ENCODE measurements around the gene TAF4. TPM values are rescaled to one million over a fixed set of nuclear protein-coding genes. Genes with fewer than 3 reads are reported as not detected.
A peak's percentile ranks its signal among the peaks of the same experiment; 100 is the strongest.

Gene TAF4
- total RNA-seq, 1 experiment from 2014 or later, result 21.0 TPM

DNA sequence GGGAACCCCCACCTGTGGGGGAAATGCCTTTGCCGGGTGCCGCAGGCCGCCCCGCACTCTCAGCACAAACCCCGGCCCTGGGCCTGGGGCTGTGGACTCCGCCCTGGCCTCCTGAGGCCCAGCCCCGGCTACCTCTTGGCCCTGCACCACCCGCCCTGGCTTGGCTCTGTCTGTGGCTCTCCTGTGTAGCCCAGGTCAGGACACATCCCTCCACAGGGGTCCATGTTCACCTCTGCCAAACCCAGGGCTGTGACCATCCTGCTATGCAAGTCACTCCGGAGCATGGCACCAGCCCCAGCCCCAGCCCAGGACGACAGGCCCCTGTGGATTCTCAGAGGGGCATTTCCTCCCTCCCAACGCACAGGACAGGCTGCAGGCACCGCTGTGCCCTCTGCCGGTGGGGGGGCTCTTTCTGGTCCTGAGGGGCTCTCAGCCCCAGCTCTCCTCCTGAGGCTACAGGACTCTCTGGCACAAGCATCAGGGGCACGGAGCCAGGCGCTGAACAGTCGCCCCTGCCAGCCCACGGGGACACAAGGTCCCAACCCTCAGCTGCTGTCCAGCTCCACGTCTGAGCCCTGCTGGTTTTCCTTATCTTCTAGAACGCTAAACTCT is 45.7 kb downstream of the TAF4 start:
- TF ChIP-seq SIN3A (IDR thresholded peaks at IDR 0.05; ENCODE audit: borderline replicate concordance, insufficient read depth, low read depth, low read length) (no peak), TCF7L2 (IDR thresholded peaks at IDR 0.05; ENCODE audit: low read depth, low read length) (no peak), POLR2AphosphoS5 (IDR thresholded peaks at IDR 0.05; ENCODE audit: low read depth, low read length) (no peak)
- TF ChIP-seq, protein P1, sequence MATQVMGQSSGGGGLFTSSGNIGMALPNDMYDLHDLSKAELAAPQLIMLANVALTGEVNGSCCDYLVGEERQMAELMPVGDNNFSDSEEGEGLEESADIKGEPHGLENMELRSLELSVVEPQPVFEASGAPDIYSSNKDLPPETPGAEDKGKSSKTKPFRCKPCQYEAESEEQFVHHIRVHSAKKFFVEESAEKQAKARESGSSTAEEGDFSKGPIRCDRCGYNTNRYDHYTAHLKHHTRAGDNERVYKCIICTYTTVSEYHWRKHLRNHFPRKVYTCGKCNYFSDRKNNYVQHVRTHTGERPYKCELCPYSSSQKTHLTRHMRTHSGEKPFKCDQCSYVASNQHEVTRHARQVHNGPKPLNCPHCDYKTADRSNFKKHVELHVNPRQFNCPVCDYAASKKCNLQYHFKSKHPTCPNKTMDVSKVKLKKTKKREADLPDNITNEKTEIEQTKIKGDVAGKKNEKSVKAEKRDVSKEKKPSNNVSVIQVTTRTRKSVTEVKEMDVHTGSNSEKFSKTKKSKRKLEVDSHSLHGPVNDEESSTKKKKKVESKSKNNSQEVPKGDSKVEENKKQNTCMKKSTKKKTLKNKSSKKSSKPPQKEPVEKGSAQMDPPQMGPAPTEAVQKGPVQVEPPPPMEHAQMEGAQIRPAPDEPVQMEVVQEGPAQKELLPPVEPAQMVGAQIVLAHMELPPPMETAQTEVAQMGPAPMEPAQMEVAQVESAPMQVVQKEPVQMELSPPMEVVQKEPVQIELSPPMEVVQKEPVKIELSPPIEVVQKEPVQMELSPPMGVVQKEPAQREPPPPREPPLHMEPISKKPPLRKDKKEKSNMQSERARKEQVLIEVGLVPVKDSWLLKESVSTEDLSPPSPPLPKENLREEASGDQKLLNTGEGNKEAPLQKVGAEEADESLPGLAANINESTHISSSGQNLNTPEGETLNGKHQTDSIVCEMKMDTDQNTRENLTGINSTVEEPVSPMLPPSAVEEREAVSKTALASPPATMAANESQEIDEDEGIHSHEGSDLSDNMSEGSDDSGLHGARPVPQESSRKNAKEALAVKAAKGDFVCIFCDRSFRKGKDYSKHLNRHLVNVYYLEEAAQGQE (IDR thresholded peaks at IDR 0.05; ENCODE audit: insufficient read depth in 1 of 2, low read depth in 2 of 2, low read length in 1 of 2), result no peak
- TF ChIP-seq, protein P2, sequence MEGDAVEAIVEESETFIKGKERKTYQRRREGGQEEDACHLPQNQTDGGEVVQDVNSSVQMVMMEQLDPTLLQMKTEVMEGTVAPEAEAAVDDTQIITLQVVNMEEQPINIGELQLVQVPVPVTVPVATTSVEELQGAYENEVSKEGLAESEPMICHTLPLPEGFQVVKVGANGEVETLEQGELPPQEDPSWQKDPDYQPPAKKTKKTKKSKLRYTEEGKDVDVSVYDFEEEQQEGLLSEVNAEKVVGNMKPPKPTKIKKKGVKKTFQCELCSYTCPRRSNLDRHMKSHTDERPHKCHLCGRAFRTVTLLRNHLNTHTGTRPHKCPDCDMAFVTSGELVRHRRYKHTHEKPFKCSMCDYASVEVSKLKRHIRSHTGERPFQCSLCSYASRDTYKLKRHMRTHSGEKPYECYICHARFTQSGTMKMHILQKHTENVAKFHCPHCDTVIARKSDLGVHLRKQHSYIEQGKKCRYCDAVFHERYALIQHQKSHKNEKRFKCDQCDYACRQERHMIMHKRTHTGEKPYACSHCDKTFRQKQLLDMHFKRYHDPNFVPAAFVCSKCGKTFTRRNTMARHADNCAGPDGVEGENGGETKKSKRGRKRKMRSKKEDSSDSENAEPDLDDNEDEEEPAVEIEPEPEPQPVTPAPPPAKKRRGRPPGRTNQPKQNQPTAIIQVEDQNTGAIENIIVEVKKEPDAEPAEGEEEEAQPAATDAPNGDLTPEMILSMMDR (IDR thresholded peaks at IDR 0.05), result no peak
- Histone ChIP-seq H3K4me1 (ENCODE audit: control insufficient read depth, insufficient read depth, low read length) (no peaks in the 10 kb centered on the region), H3K9me3 (ENCODE audit: control insufficient read depth, insufficient read depth, low read depth, low read length) (no peaks in the 10 kb centered on the region), H3K4me3 (ENCODE audit: low read depth in 2 of 2, low read length in 2 of 2) (no peak overlapping the region), H3K27ac (ENCODE audit: low read length) (no peak overlapping the region), H3K36me3 (ENCODE audit: control insufficient read depth, insufficient read depth, low read length) (no peaks in the 10 kb centered on the region), H3K27me3 (ENCODE audit: control insufficient read depth, insufficient read depth, low read length) (no peaks in the 10 kb centered on the region)
- ChIA-PET POLR2A (no interaction called here), CTCF (interaction anchor here (0.5 kb wide), 1 partner anchor 380 kb away, joined by 7 read pairs; no protein-coding TSS in a partner anchor)
- 0 out of 2 replicates have a peak, but pooled peaks have one; percentile 43 for ATAC-seq
- intact Hi-C loops (cut with micrococcal nuclease; ENCODE audit: unreplicated experiment), result no loop called here
- BruUV-seq (replicated peaks), result no TSS peak
- in situ Hi-C loops (cut with HindIII; ENCODE audit: low pct_unique_long_range_greater_than_20kb, low sequenced_read_pairs), result no loop called here
- no peak for DNase-seq (ENCODE audit: low read depth, low spot score)

DNA sequence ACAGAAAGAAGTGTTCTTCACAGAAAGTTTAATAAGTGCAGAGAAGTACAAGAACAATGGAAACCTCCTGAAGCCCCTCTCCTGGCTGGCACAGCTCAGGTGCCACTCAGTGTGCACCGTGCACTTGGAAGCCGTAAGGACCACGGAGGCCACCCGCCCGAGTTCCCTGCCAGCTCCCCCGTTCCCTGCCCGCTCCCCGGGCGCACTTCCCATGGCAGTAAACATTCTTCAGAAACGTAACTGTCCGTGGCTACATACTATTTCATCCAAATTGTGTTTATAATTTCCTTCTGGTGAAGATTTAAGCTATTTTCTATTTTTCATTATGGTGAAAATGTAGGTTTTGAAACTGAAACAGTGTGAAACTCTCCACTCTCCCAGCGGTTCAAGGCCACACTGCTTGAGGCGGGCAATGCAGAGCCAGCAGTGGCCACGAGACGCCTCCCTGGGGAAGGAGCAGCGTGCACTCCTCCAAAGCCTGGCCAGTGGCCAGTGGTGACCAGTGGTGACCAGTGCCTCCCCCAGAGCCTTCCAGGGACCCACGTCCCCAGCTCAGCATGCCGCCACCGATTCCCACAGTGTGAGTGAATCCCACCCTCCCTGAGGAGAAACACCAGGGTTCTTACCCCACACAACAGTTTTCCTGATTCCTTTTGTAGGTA is 46.4 kb downstream of the TAF4 start:
- DNase-seq (ENCODE audit: low read depth, low spot score) (no peak), ATAC-seq (0 out of 2 replicates have a peak, but pooled peaks have one; percentile 37)
- POLR2A ChIA-PET, result no interaction called here
- H3K4me3 ChIP-seq (ENCODE audit: low read depth in 2 of 2, low read length in 2 of 2), result no peak overlapping the region
- BruUV-seq (replicated peaks), result no TSS peak
- intact Hi-C loops (cut with micrococcal nuclease; ENCODE audit: unreplicated experiment), result no loop called here
- no peaks in the 10 kb centered on the region for H3K27me3 ChIP-seq (ENCODE audit: control insufficient read depth, insufficient read depth, low read length)
- no peaks in the 10 kb centered on the region for H3K4me1 ChIP-seq (ENCODE audit: control insufficient read depth, insufficient read depth, low read length)
- TF ChIP-seq, protein P2 (IDR thresholded peaks at IDR 0.05), result no peak
- no peak for TF ChIP-seq POLR2AphosphoS5 (IDR thresholded peaks at IDR 0.05; ENCODE audit: low read depth, low read length)
- TF ChIP-seq, protein P1 (IDR thresholded peaks at IDR 0.05; ENCODE audit: insufficient read depth in 1 of 2, low read depth in 2 of 2, low read length in 1 of 2), result no peak
- TF ChIP-seq TCF7L2 (IDR thresholded peaks at IDR 0.05; ENCODE audit: low read depth, low read length), result no peak
- TF ChIP-seq SIN3A (IDR thresholded peaks at IDR 0.05; ENCODE audit: borderline replicate concordance, insufficient read depth, low read depth, low read length), result no peak
- no peaks in the 10 kb centered on the region for H3K9me3 ChIP-seq (ENCODE audit: control insufficient read depth, insufficient read depth, low read depth, low read length)
- in situ Hi-C loops (cut with HindIII; ENCODE audit: low pct_unique_long_range_greater_than_20kb, low sequenced_read_pairs), result no loop called here
- CTCF ChIA-PET, result no interaction called here
- no peaks in the 10 kb centered on the region for H3K36me3 ChIP-seq (ENCODE audit: control insufficient read depth, insufficient read depth, low read length)
- no peak overlapping the region for H3K27ac ChIP-seq (ENCODE audit: low read length)

Measured in Panc1 (cell line).